Stimulated activated CD8-positive, alpha-beta memory T cell treated with anti-CD3 and anti-CD28 coated beads, Interleukin-15, amount 100 ng/mL, for 48 hours (primary cell): ENCODE results near the gene POFUT2.
A peak's percentile ranks its signal among the peaks of the same experiment; 100 is the strongest.

ENCODE experiments used
- DNase-seq, 2 donors: peaks; one replicate each; pipeline ENCODE4 v3.0.0-alpha.2; 2020; ENCODE audit warnings: low read depth in 2 of 2

POFUT2 gene

DNA sequence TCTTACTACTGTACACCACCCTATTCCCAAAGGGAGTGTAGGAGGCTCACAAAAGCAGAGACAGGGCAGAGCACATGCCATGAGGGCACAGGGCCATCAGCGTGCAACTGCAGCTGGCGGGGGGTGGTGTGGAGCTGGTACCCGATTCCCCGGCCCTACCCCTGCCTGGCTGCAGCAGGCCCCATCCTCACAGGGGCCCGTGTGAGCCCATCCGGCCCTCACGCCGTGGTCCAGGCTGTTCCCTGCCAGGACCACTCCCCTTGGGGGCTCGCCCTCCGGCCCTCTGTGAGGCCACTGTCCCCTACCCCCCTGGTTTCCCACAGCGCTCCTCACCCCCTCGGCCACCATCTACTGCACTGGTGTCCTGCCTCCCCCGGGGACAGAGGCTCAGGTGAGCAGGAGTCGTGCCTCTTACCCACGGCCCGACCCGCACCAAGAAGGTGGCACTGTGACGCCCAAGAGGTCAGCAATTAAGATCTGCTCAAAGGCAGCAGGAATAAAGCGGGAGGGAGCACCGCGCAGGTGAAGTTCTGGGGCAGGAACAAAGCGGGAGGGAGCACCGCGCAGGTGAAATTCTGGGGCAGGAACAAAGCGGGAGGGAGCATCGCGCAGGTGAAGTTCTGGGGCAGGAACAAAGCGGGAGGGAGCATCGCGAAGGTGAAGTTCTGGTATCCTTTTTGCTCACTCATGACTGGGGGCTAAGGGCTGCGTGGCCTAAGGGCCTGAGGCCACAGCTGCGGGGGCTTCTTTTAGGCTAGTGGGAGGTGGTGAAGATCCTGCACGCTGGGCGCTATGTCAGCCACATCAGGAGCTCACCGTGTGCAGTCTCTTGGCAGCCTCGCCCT, 3.9 kb downstream of the POFUT2 start:
- DNase-seq, result no peak

- no peak for DNase-seq
Observed at GRCh38 chr21:45283035-45283610, 4.6 kb downstream of the POFUT2 start.

DNA sequence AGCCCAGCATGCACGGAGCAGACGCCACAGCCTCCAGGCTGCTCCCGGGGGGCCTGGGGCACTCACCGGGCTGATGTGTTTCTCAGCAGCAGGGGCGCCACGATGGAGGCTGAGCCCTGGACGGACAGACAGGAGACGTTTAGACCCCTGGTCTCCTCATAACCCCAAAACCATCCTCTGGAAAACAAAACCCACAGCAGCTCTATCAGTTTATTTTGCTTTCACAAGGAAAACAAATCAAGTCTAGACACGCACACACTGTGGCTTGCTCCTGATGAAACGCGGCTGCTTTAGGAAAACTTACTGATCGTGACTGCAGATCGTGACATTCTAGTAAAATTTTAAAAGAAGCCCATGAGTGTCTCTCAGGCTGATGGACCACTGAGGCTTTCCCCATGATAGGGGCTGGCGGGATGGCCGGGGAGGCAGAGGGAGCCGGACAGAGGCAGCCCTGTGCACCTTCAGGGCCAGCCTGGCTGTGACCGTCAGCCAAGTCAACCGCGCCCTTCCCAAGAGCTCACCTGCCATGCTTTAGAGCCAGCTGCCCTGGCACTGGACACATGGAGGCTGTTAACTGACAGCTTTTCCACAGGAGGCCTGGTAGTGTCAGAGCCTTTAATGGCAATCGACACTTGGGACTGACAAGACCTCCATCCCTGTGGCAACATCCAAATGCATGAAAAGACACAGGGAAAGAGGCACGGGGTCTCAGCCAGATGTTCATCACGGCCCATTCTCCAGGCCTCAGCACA, 5.2 kb downstream of the POFUT2 start:
- DNase-seq, result no peak

DNA sequence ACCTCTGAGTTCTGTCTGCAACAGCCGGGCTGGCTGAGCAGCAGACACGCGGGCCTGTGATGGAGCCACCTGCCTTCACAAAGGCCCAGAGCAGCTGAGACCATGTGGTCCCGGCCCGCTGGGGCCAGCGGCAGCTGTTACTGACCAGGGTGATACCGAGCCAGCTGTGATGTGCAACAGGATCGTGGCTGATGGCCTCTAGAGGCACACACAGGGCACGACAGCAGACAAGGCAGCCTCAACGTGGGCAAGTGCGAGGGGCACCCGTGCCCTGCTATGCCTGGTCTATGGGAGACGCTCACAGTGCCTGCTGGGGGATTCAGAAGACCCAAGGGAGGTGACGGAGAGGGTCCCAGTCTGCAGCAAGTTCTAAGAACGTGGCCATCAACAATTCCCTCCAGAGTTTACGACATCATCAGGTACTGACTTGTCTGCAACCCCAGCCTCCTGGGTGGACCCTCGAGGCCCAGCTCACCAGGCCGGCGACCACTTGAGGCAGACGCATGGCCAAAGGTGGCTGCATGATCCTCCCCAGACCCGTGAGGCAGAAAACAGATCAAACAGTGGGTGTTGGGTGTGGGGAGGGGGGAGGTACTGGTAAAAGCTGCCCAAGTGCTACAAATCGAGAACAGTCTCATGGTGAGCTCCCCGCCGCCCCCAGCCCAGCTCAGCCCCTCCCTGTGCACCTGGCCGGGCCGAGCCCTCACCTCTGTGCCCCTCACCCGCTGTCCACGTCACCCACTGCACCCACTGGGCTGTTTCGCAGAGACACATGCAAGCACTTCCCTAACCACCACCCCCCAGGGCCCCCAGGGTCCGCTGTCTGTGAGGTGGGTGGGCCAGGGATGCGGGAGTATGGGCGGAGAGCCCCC, 6.0 kb downstream of the POFUT2 start:
- DNase-seq, result no peak

DNA sequence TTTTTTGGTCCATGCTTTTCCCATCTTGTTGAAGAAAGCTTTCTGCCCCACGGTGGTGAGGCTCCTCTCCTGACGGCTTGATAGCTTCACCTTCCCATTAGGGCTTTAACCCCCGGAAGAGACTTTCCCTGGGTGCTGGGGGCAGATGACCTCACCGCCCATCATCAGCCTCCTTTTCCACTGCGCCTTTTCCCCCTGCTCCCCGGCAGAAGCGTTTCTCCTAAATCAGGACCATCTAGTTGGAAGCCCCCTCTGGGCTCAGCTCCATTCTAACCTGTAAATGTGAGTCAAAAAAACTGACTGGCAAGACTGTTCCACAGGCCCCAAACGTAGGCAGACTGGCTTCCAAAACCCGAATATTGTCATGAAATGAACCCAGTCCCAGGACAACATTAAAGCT, 6.7 kb downstream of the POFUT2 start:
- DNase-seq, result no peak

DNA sequence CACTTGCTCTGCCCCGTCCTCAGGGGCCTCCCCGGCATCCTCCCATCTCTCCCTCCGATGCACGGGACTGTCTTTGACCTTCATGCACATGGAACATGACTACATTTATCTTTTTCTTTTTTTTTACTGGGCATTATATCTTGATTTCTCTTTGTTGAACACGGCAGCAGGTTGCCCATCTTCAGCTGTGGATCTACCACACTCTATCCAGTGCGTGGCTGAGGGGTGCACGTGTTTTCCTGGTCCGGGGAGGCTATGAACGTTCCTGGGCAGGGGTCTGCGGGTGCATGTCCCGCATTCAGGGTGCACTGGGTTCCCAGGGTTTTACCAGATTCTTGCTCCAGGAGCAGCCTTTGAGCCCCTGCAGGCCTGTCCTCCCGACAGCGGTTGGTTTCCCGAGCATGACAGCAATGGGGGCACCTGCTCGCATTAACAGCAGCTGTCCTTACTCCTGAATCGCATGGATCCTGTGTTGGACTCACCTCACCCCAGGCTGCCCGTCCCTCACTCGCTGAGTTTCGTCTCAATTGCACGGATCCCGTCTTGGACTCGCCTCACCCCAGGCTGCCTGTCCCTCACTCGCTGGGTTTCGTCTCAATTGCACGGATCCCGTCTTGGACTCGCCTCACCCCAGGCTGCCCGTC, 7.4 kb downstream of the POFUT2 start:
- no peak for DNase-seq

GRCh38 chr21:45279446-45280177, 8.1 kb downstream of the POFUT2 start:
- no peak for DNase-seq

DNA sequence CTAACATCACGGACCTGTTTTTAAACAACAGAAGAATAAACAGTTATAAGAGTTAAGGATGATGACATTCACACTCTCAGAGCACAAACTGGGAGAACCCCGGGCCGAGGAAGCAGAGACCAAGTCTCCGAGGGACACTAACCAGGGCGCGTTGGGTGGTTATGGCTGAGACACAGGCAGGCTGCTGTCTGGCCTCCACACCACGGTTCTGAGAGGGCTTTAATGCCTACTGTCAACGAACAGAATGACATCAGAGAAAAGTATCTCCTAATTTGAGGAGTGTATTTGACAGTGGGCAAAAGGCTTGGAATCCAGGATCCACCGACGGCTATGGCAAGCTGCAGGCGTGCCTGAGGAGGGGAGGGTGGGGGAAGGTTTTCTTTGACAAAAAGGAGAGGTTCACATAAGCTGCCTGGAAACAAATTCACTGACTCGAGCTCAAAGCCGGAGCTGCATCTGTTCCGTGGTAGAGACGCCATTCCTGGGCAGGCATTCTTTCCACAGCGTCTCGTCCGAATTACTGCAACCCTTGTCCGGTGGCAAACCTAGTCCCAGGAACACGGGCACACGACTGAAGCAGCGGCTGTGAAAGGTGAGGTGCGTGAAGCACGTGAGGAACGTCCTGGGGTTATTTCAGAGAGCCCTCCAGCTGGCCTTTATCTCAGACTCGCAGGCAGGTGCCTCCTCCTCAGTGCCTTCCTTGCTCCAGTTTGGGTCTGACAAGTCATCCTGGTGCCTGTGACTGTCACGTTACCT, 9.4 kb downstream of the POFUT2 start:
- DNase-seq, result no peak

GRCh38 chr21:45277101-45278045, 10.3 kb downstream of the POFUT2 start:
- DNase-seq, result no peak

GRCh38 chr21:45276596-45276995, 11.1 kb downstream of the POFUT2 start:
- DNase-seq, result no peak

- DNase-seq, result no peak
Observed at GRCh38 chr21:45270306-45270821, 17.3 kb downstream of the POFUT2 start.

GRCh38 chr21:45269861-45270260, 17.8 kb downstream of the POFUT2 start:
- DNase-seq, result no peak

DNA sequence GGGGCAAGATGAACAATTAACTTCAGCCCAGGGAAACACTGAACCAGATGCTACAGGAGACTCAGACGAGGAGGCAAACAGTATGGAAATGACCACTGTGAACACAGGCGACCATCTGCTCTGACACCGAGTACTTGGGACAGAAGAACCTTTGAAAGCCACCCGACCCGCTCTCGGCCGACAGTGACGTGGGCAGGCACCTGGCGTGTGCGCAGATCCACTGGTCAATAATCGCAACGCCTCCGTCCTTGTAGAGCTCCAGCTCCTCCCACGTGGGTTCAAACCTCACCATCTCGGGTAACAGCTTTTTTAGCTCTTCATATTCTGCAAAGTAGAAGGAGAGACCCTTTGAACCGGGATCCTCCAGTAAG, 20.3 kb downstream of the POFUT2 start:
- no peak for DNase-seq

DNA sequence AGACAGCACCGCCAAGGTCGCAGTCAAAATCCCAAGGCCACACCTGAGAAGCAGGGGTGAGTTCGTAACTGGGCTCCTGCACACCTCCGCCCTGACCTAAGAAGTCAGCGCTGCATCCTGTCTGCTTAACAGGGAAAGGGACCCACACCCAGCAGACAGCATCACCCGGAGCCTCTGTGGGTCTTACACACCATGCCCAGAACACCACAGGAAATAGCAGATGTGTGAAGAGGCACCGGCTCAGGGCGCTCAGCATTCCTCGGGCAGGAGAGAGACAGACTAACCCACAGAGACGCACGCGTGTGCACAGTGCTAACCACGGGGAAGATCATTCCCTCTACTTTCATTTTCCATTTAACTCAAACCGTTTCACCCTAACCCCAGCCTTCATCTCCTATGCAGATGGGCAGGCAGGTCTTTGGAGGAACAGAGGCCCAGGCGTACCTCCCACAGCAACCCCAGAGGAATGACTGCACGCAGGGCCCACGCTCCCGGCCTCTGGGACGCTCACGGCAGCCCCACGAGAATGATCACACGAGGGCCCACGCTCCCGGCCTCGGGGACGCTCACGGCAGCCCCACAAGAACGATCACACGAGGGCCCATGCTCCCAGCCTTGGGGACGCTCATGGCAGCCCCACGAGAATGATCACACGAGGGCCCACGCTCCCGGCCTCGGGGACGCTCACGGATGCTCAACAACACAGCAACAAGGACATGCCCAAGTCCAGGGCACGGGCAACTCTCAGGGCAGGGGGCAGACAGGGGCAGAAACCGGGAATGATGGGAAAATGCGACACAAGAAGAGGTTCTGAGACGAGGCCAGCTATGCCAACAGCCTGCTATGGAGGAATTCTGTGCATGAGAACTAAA, 20.9 kb downstream of the POFUT2 start:
- peak; percentile 44 to 47 for DNase-seq

GRCh38 chr21:45265721-45266517, 21.8 kb downstream of the POFUT2 start:
- DNase-seq, result no peak

DNA sequence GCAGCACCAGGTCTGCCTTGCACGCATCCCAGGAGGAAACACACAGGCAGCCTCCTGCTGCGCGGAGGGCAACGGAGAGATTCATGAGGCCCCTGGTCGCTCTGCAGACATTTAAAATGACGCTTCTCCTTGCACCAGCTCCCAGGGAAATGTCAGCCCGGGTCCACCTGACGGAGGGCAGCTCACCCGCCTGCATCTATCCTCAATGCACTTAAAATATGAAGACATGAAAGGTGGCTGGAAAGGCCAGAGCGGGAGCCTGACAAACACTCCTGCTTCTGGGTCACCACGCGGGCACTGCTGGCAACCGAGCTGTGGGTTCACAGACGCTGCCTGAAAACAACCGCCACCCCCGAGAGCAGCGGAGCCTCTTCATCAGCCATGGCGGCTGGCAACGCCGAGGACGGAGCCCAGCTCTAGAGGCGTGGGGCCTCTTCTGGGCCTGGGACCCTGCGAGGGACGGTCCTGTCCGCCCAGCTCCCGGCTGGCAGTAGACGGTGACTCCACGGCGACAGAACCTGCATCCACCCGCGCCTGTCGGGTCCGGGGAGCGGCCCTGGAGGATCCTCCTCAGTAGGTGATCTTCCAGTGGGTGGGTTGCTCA, 22.7 kb downstream of the POFUT2 start:
- no peak for DNase-seq
